ENCODE data around the gene PLGRKT.

DNA sequence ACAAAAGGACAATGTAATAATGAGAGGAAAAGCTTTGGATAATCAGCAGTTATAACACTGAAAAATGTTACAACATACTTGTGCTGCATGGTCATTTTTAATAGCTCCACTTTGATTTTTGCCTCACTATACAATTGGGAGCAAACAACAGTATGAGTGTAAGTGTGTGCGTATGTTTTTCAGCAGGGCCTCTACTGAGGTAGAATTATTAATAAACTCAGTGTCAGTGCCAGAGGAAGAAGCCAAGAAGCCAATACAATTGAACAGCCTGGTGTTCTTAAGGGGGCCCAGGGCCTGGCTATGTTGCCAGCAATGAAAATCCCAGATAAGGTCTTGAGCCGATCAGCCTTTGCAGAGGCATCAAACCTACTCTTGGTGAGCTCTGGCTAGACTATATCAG is 81.9 kb downstream of the PLGRKT start:
- TF ChIP-seq, protein P1, sequence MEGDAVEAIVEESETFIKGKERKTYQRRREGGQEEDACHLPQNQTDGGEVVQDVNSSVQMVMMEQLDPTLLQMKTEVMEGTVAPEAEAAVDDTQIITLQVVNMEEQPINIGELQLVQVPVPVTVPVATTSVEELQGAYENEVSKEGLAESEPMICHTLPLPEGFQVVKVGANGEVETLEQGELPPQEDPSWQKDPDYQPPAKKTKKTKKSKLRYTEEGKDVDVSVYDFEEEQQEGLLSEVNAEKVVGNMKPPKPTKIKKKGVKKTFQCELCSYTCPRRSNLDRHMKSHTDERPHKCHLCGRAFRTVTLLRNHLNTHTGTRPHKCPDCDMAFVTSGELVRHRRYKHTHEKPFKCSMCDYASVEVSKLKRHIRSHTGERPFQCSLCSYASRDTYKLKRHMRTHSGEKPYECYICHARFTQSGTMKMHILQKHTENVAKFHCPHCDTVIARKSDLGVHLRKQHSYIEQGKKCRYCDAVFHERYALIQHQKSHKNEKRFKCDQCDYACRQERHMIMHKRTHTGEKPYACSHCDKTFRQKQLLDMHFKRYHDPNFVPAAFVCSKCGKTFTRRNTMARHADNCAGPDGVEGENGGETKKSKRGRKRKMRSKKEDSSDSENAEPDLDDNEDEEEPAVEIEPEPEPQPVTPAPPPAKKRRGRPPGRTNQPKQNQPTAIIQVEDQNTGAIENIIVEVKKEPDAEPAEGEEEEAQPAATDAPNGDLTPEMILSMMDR (IDR thresholded peaks at IDR 0.05; ENCODE audit: low read depth, low read length, poor library complexity, severe bottlenecking), result no peak
- no peak for TF ChIP-seq EZH2phosphoT487 (IDR thresholded peaks at IDR 0.05; ENCODE audit: borderline replicate concordance, low read length)

All from DOHH2 (cell line).